ENCODE results near the gene DNAJC28.

Gene DNAJC28

DNA sequence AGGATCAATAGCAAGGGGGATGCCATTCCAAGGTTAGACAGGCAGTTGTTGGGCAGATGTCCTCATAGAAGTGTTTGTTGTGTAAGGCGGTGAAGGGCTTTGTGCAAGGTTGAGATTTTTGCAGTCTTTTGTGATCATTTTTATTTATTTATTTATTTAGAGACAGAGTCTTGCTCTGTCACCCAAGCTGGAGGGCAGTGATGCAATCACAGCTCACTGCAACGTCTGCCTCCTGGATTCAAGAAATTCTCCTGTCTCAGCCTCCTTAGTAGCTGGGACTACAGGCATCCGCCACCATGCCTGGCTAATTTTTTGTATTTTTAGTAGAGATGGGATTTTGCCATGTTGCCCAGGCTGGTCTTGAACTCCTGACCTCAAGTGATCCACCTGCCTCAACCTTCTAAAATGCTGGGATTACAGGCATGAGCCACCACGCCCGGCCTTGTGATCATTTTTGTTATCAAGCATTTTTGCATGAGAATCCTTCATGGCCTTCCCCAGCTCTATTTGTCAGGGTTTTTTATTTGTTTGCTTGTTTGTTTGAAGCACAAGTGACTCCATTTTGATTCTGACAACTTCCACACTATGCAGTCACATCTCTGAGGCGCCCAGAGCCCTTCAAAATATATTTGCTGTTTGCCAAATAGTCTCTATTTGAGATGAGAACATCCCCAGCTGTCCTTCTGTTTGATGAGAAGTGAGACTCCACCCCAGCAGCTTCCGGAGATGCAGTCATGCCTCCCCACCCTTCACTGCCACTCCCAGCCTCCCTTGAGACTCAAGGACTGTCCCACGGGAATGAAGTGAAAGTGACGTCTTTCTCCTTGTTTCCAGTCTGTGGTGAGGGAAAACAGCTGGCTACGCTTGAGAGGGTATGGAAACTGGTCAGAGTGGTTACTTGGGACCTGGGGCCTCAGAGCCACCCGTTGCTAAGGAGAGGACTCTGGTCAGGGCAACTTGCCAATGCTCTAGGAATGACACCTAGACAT lies 49.7 kb downstream of the DNAJC28 start (continued):
- TF ChIP-seq ZNF292 (tag by site-specific recombination; IDR thresholded peaks at IDR 0.05; ENCODE audit: borderline replicate concordance, low read depth) (peak; percentile 2; the same call in 1 of the 2 replicates), ZNF473 (tag by site-specific recombination; IDR thresholded peaks at IDR 0.05) (no peak), ZBTB1 (tag by site-specific recombination; IDR thresholded peaks at IDR 0.05) (no peak), ZSCAN16 (tag by site-specific recombination; IDR thresholded peaks at IDR 0.05) (no peak), KLF1 (tag by site-specific recombination; IDR thresholded peaks at IDR 0.05) (peak; percentile 98), ZNF394 (tag by site-specific recombination; IDR thresholded peaks at IDR 0.05; ENCODE audit: borderline replicate concordance) (peak; percentile 45; the same call in 1 of the 2 replicates), WT1 (tag by site-specific recombination; IDR thresholded peaks at IDR 0.05) (peak; percentile 95), ZNF24 (tag by site-specific recombination; IDR thresholded peaks at IDR 0.05) (0 out of 2 replicates have a peak, but pooled peaks have one; percentile 9), ZSCAN23 (tag by site-specific recombination; IDR thresholded peaks at IDR 0.05) (peak; percentile 75; the same call in 1 of the 2 replicates), ZSCAN30 (tag by site-specific recombination; IDR thresholded peaks at IDR 0.05) (no peak), SETDB1 (IDR thresholded peaks at IDR 0.05; ENCODE audit: insufficient read length, low read length) (no peak), MYNN (tag by site-specific recombination; IDR thresholded peaks at IDR 0.05; ENCODE audit: borderline replicate concordance) (no peak), ZNF10 (tag by site-specific recombination; IDR thresholded peaks at IDR 0.05) (0 out of 2 replicates have a peak, but pooled peaks have one; percentile 51), TCF7L2 (IDR thresholded peaks at IDR 0.05; ENCODE audit: borderline replicate concordance, low read depth, low read length) (no peak), ZNF19 (tag by site-specific recombination; IDR thresholded peaks at IDR 0.05; ENCODE audit: low read depth) (no peak), ZNF664 (tag by site-specific recombination; IDR thresholded peaks at IDR 0.05) (no peak), ZNF560 (tag by site-specific recombination; IDR thresholded peaks at IDR 0.05; ENCODE audit: borderline replicate concordance) (no peak), ZNF211 (tag by site-specific recombination; IDR thresholded peaks at IDR 0.05; ENCODE audit: low read depth) (no peak), ZBTB21 (tag by site-specific recombination; IDR thresholded peaks at IDR 0.05) (peak; percentile 84), ZNF366 (tag by site-specific recombination; conservative IDR thresholded peaks at IDR 0.05) (peak; percentile 80), MEIS1 (CRISPR knock-in tag; IDR thresholded peaks at IDR 0.05; ENCODE audit: borderline replicate concordance) (no peak), ZNF510 (tag by site-specific recombination; IDR thresholded peaks at IDR 0.05; ENCODE audit: insufficient replicate concordance) (no peak), SALL2 (tag by site-specific recombination; IDR thresholded peaks at IDR 0.05; ENCODE audit: borderline replicate concordance) (no peak), ZNF335 (tag by site-specific recombination; conservative IDR thresholded peaks at IDR 0.05) (no peak), ZNF311 (tag by site-specific recombination; IDR thresholded peaks at IDR 0.05; ENCODE audit: borderline replicate concordance) (no peak)
- TF ChIP-seq, protein P1, sequence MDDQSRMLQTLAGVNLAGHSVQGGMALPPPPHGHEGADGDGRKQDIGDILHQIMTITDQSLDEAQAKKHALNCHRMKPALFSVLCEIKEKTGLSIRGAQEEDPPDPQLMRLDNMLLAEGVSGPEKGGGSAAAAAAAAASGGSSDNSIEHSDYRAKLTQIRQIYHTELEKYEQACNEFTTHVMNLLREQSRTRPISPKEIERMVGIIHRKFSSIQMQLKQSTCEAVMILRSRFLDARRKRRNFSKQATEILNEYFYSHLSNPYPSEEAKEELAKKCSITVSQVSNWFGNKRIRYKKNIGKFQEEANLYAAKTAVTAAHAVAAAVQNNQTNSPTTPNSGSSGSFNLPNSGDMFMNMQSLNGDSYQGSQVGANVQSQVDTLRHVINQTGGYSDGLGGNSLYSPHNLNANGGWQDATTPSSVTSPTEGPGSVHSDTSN (CRISPR knock-in tag; IDR thresholded peaks at IDR 0.05), result no peak
- TF ChIP-seq, protein P2, sequence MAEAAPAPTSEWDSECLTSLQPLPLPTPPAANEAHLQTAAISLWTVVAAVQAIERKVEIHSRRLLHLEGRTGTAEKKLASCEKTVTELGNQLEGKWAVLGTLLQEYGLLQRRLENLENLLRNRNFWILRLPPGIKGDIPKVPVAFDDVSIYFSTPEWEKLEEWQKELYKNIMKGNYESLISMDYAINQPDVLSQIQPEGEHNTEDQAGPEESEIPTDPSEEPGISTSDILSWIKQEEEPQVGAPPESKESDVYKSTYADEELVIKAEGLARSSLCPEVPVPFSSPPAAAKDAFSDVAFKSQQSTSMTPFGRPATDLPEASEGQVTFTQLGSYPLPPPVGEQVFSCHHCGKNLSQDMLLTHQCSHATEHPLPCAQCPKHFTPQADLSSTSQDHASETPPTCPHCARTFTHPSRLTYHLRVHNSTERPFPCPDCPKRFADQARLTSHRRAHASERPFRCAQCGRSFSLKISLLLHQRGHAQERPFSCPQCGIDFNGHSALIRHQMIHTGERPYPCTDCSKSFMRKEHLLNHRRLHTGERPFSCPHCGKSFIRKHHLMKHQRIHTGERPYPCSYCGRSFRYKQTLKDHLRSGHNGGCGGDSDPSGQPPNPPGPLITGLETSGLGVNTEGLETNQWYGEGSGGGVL (tag by site-specific recombination; IDR thresholded peaks at IDR 0.05), result no peak
- TF ChIP-seq, protein P3, sequence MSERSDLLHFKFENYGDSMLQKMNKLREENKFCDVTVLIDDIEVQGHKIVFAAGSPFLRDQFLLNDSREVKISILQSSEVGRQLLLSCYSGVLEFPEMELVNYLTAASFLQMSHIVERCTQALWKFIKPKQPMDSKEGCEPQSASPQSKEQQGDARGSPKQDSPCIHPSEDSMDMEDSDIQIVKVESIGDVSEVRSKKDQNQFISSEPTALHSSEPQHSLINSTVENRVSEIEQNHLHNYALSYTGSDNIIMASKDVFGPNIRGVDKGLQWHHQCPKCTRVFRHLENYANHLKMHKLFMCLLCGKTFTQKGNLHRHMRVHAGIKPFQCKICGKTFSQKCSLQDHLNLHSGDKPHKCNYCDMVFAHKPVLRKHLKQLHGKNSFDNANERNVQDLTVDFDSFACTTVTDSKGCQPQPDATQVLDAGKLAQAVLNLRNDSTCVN (tag by site-specific recombination; optimal IDR thresholded peaks at IDR 0.05), result no peak
- TF ChIP-seq, protein P4, sequence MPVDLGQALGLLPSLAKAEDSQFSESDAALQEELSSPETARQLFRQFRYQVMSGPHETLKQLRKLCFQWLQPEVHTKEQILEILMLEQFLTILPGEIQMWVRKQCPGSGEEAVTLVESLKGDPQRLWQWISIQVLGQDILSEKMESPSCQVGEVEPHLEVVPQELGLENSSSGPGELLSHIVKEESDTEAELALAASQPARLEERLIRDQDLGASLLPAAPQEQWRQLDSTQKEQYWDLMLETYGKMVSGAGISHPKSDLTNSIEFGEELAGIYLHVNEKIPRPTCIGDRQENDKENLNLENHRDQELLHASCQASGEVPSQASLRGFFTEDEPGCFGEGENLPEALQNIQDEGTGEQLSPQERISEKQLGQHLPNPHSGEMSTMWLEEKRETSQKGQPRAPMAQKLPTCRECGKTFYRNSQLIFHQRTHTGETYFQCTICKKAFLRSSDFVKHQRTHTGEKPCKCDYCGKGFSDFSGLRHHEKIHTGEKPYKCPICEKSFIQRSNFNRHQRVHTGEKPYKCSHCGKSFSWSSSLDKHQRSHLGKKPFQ (tag by site-specific recombination; IDR thresholded peaks at IDR 0.05), result no peak
- TF ChIP-seq, protein P5, sequence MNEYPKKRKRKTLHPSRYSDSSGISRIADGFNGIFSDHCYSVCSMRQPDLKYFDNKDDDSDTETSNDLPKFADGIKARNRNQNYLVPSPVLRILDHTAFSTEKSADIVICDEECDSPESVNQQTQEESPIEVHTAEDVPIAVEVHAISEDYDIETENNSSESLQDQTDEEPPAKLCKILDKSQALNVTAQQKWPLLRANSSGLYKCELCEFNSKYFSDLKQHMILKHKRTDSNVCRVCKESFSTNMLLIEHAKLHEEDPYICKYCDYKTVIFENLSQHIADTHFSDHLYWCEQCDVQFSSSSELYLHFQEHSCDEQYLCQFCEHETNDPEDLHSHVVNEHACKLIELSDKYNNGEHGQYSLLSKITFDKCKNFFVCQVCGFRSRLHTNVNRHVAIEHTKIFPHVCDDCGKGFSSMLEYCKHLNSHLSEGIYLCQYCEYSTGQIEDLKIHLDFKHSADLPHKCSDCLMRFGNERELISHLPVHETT (tag by site-specific recombination; IDR thresholded peaks at IDR 0.05), result peak; percentile 70; the same call in 1 of the 2 replicates
- TF ChIP-seq, protein P6, sequence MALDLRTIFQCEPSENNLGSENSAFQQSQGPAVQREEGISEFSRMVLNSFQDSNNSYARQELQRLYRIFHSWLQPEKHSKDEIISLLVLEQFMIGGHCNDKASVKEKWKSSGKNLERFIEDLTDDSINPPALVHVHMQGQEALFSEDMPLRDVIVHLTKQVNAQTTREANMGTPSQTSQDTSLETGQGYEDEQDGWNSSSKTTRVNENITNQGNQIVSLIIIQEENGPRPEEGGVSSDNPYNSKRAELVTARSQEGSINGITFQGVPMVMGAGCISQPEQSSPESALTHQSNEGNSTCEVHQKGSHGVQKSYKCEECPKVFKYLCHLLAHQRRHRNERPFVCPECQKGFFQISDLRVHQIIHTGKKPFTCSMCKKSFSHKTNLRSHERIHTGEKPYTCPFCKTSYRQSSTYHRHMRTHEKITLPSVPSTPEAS (tag by site-specific recombination; IDR thresholded peaks at IDR 0.05), result no peak
